ENCODE measurements around the gene ULK4. TPM values are rescaled to one million over a fixed set of nuclear protein-coding genes. Genes with fewer than 3 reads are reported as not detected.
"Not testable (repeated sequence)": the region's sequence is repeated elsewhere in the genome, so short reads cannot be mapped to it uniquely, and the experiment has no call there.

Gene ULK4
- total RNA-seq, 4 donors from 2014 or later, result 3.2 to 18.7 (median 12.6) TPM

DNA sequence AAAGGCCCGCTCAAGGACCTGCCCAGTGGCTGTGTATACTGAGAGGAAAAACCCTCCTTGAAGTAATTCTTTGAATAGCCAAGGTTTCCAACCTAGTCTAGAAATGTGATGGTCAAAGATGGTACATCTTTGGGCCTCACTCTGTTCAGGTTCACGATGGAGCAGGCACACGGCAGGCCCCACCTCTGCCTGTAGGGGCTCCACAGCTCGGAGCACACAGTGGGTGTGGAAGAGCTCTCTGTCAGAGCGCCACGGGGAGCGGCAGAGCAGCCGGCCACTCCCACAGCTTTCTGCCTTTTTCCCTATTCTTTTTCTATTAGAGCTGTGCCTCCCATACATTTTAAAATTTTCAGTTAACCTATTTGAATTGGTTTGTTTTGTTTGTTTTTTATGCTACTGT lies 673.1 kb downstream of the ULK4 start:
- DNase-seq (ENCODE audit: low spot score in 2 of 2), result no peak
- no peak overlapping the region for H3K4me3 ChIP-seq (ENCODE audit: low read depth, poor library complexity, severe bottlenecking)
- intact Hi-C loops (cut with DNase I; ENCODE audit: low total_unique reads), result no loop called here
- TF ChIP-seq CTCF (IDR thresholded peaks at IDR 0.05), result no peak
- TF ChIP-seq POLR2A (IDR thresholded peaks at IDR 0.05), result no peak
- 53 to 82% methylated on average over 8 of the region's 8 CpGs for WGBS, 2 donors

DNA sequence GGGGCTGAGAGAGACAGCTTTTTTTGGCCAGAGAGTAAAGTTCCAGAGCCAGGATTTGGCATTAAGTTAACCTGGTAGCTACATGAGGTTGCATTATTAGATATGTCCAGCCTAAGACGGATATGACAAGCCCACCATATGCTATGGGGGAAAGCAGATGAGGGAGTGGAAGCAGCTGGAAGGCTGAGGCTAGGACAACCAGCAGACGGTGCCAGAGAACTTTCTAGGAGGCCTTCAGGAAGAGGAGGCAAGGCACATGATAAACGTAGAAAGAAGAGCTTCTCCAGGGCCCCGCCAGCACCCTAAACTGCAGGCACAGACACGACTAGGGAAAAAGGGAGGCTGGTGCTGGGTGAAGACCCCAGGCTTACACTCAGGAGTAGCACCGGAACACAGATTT lies 675.6 kb downstream of the ULK4 start:
- DNase-seq (ENCODE audit: low spot score in 2 of 2), result no peak
- TF ChIP-seq POLR2A (IDR thresholded peaks at IDR 0.05) (no peak), CTCF (IDR thresholded peaks at IDR 0.05) (no peak)
- H3K4me3 ChIP-seq (ENCODE audit: low read depth, poor library complexity, severe bottlenecking), result no peak overlapping the region
- intact Hi-C loops (cut with DNase I; ENCODE audit: low total_unique reads), result no loop called here
- 86 to 89% methylated on average over 6 of the region's 6 CpGs for WGBS, 2 donors

- intact Hi-C loops (cut with DNase I; ENCODE audit: low total_unique reads); DNase-seq (ENCODE audit: low spot score in 2 of 2): not testable (repeated sequence)
- 84 to 85% methylated on average over 3 of the region's 3 CpGs for WGBS, 2 donors
Observed at GRCh38 chr3:41284934-41285333, 677.0 kb downstream of the ULK4 start.

GRCh38 chr3:41277790-41278465 lies 684.0 kb downstream of the ULK4 start:
- TF ChIP-seq POLR2A (IDR thresholded peaks at IDR 0.05), result no peak
- no peak for TF ChIP-seq CTCF (IDR thresholded peaks at IDR 0.05)
- H3K4me3 ChIP-seq (ENCODE audit: low read depth, poor library complexity, severe bottlenecking), result no peak overlapping the region
- 84% methylated on average over 15 to 16 of the region's 16 CpGs for WGBS, 2 donors
- no peak for DNase-seq (ENCODE audit: low spot score in 2 of 2)
- intact Hi-C loops (cut with DNase I; ENCODE audit: low total_unique reads), result no loop called here

More at GRCh38 chr3:41284934-41285333, 677.0 kb downstream of the ULK4 start:
- not testable (repeated sequence) for H3K4me3 ChIP-seq (ENCODE audit: low read depth, poor library complexity, severe bottlenecking)

- no peak for TF ChIP-seq POLR2A (IDR thresholded peaks at IDR 0.05)
- no peak for TF ChIP-seq CTCF (IDR thresholded peaks at IDR 0.05)
- no peak for DNase-seq (ENCODE audit: low spot score in 2 of 2)
- no peak overlapping the region for H3K4me3 ChIP-seq (ENCODE audit: low read depth, poor library complexity, severe bottlenecking)
- intact Hi-C loops (cut with DNase I; ENCODE audit: low total_unique reads), result no loop called here
- 53 to 57% methylated on average over 4 of the region's 4 CpGs for WGBS, 2 donors
Observed at GRCh38 chr3:41276191-41276590, 685.7 kb downstream of the ULK4 start.

DNA sequence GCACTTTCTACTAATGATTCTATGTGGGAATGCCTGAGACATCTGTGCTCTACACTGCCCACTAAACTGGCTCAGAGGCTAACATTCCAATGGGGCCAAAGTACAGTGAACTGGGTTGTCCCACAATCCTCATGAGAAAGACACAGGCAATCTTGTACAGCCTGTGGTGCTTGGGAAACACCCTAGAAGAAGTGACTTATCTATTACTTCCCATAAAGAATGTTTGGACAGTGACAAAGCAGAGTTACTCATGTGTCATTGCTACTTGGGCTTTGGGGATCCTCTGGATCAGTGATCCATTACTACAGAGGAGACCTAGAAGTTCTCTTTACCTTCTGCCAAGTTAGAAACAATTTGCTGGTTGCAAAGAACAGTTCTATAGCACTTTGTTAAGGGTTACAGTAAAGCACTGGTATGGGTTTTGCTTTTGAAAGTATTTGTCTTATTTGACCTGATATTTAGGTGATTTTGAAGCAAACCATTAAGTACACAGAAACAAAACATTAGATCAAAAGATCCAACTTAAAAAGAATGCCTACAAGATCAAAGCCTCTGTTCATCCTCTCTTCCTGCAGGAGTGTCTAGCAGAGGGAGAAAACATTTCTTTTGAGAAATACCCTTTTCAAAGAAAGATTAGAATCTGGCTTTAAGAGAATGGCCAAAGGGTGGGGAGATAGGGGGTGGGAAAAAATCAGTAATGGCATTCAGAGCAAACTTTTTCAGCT lies 686.8 kb downstream of the ULK4 start:
- no peak overlapping the region for H3K4me3 ChIP-seq (ENCODE audit: low read depth, poor library complexity, severe bottlenecking)
- TF ChIP-seq POLR2A (IDR thresholded peaks at IDR 0.05), result no peak
- TF ChIP-seq CTCF (IDR thresholded peaks at IDR 0.05), result no peak
- intact Hi-C loops (cut with DNase I; ENCODE audit: low total_unique reads), result no loop called here
- no peak for DNase-seq (ENCODE audit: low spot score in 2 of 2)

Data from lower leg skin (tissue), 4 donors.